NOMO-1 (cell line): ENCODE data around the gene ANP32A.

Experiments used
- DNase-seq, 2 experiments: peaks; one replicate each; lab custom pipeline; 2025; ENCODE audit not compliant: unreplicated experiment in 2 of 2; lab: John Stamatoyannopoulos, UW

The ANP32A gene

GRCh38 chr15:68821190-68821840, 620 bp upstream of the ANP32A start:
- DNase-seq: peak; percentile 21 to 22

- DNase-seq: no peak
These were observed 1.0 kb downstream of the ANP32A start for GRCh38 chr15:68819495-68820294.

GRCh38 chr15:68818769-68819494, 1.8 kb downstream of the ANP32A start:
- peak; percentile 79 to 90 for DNase-seq

- peak; percentile 46 to 66 for DNase-seq
These were observed 2.5 kb downstream of the ANP32A start for GRCh38 chr15:68818066-68818768.

- DNase-seq: peak; percentile 75 to 79
These were observed 3.2 kb downstream of the ANP32A start for GRCh38 chr15:68817304-68818065.

- DNase-seq: peak; percentile 20 to 41
These were observed 3.8 kb downstream of the ANP32A start for GRCh38 chr15:68816795-68817303.

- no peak for DNase-seq
These were observed 4.5 kb downstream of the ANP32A start for GRCh38 chr15:68816158-68816557.

- DNase-seq: peak in 1 of 2 experiments; percentile 48
These were observed 5.1 kb downstream of the ANP32A start for GRCh38 chr15:68815598-68815997.

- no peak for DNase-seq
These were observed 6.1 kb downstream of the ANP32A start for GRCh38 chr15:68814596-68814995.

GRCh38 chr15:68812597-68813431, 7.9 kb downstream of the ANP32A start:
- no peak for DNase-seq

GRCh38 chr15:68812069-68812468, 8.6 kb downstream of the ANP32A start:
- no peak for DNase-seq

- no peak for DNase-seq
These were observed 11.2 kb downstream of the ANP32A start for GRCh38 chr15:68809517-68809916.

- no peak for DNase-seq
These were observed 11.9 kb downstream of the ANP32A start for GRCh38 chr15:68808770-68809169.

- no peak for DNase-seq
These were observed 12.6 kb downstream of the ANP32A start for GRCh38 chr15:68808091-68808490.

GRCh38 chr15:68807249-68807648, 13.4 kb downstream of the ANP32A start:
- no peak for DNase-seq

- no peak for DNase-seq
These were observed 14.3 kb downstream of the ANP32A start for GRCh38 chr15:68806220-68807060.

GRCh38 chr15:68802373-68802772, 18.3 kb downstream of the ANP32A start:
- no peak for DNase-seq

- no peak for DNase-seq
These were observed 19.0 kb downstream of the ANP32A start for GRCh38 chr15:68801572-68802148.
